Fibroblast of lung (primary cell): ENCODE data around the gene CABLES2. TPM values are rescaled to one million over a fixed set of nuclear protein-coding genes. Genes with fewer than 3 reads are reported as not detected.

ENCODE experiments used
- DNase-seq, 2 donors: peaks; one replicate each; pipeline versions ENCODE4 v3.0.0 to v3.0.0-alpha.2; 2010; ENCODE audit warnings: low read depth in 2 of 2
- H2AFZ ChIP-seq: 2 replicates; pipeline ENCODE4 v1.5.1; 2012; ENCODE audit warnings: low read length, control low read depth, inconsistent platforms
- H3K27ac ChIP-seq: 2 replicates; pipeline ENCODE4 v1.5.1; 2011; ENCODE audit warnings: low read length, control low read depth; ENCODE audit not compliant: insufficient read depth
- H3K27me3 ChIP-seq: 2 replicates; pipeline ENCODE4 v1.5.1; 2011; ENCODE audit warnings: mild to moderate bottlenecking, low read length; ENCODE audit not compliant: control insufficient read depth, insufficient read depth
- H3K36me3 ChIP-seq: 2 replicates; pipeline ENCODE4 v1.5.1; 2011; ENCODE audit warnings: low read length; ENCODE audit not compliant: control insufficient read depth, insufficient read depth
- H3K4me1 ChIP-seq: 2 replicates; pipeline ENCODE4 v1.5.1; 2011; ENCODE audit warnings: low read length; ENCODE audit not compliant: control insufficient read depth, insufficient read depth; ENCODE audit errors: extremely low read depth
- H3K4me2 ChIP-seq: 2 replicates; pipeline ENCODE4 v1.5.1; 2011; ENCODE audit warnings: low read length, control low read depth; ENCODE audit not compliant: insufficient read depth; ENCODE audit errors: extremely low read depth
- H3K4me3 ChIP-seq, 4 experiments: fragments of 200-600 bp in 1 of 4; sonication (generic) in 1 of 4; replicated peaks in 1 of 4; 2 replicates each; pipeline ENCODE4 v1.5.1; 2011 to 2016; ENCODE audit warnings: low read length in 4 of 4, low read depth in 3 of 4, mild to moderate bottlenecking in 3 of 4, control low read depth in 2 of 4, inconsistent platforms in 1 of 4, mixed read lengths in 1 of 4; ENCODE audit not compliant: insufficient read depth in 1 of 4; ENCODE audit errors: control extremely low read depth in 1 of 4
- H3K79me2 ChIP-seq: 2 replicates; pipeline ENCODE4 v1.5.1; 2012; ENCODE audit warnings: mild to moderate bottlenecking, low read length, inconsistent platforms; ENCODE audit not compliant: control insufficient read depth, insufficient read depth
- H3K9ac ChIP-seq: 2 replicates; pipeline ENCODE4 v1.5.1; 2011; ENCODE audit warnings: mild to moderate bottlenecking, low read length, control low read depth; ENCODE audit not compliant: insufficient read depth
- H3K9me3 ChIP-seq: 2 replicates; pipeline ENCODE4 v1.5.1; 2012; ENCODE audit warnings: low read depth, low read length; ENCODE audit not compliant: control insufficient read depth, insufficient read depth
- H4K20me1 ChIP-seq: 2 replicates; pipeline ENCODE4 v1.5.1; 2011; ENCODE audit warnings: low read length; ENCODE audit not compliant: control insufficient read depth, insufficient read depth; ENCODE audit errors: extremely low read depth
- EZH2 ChIP-seq: IDR thresholded peaks from 2 replicates; pipeline ENCODE4 v1.5.1; 2012; ENCODE audit warnings: low read length, control low read depth, mild to moderate bottlenecking; ENCODE audit errors: missing control alignments
- polyA plus RNA-seq, 2 donors: library from polyadenylated mRNA; depleted of rRNA in 1 of 2; stranded (reverse) in 1 of 2; unstranded in 1 of 2; fragments of >200 nt; gene quantifications; 2 replicates each; pipeline ENCODE4 v1.2.1, GENCODE V29; 2011 to 2012; ENCODE audit warnings: missing spikeins in 1 of 2
- total RNA-seq: library from RNA; depleted of rRNA; stranded (reverse); fragments of >200 nt; gene quantifications from 2 replicates; pipeline ENCODE4 v1.2.1, GENCODE V29; 2014
- TF ChIP-seq, protein P1 (sequence below), 2 donors: IDR thresholded peaks in 1 of 2; conservative IDR thresholded peaks in 1 of 2; 1 replicate in 1 of 2; 2 replicates in 1 of 2; pipeline ENCODE4 v1.5.1; 2011 to 2012; ENCODE audit warnings: low read length in 2 of 2, control low read depth in 1 of 2, inconsistent platforms in 1 of 2, low read depth in 1 of 2, mild to moderate bottlenecking in 1 of 2

Gene CABLES2
- total and polyA plus RNA-seq, 2 donors (not counting 1 experiment from before 2014, with no cell fraction given) = 0.66 to 2.9 TPM

- Histone ChIP-seq H3K9me3 (no peaks in the 10 kb centered on the region), H2AFZ (no peak overlapping the region), H4K20me1 (no peaks in the 10 kb centered on the region), H3K4me1 (peaks cover 17% of the 10 kb centered on the region), H3K9ac (no peak overlapping the region), H3K4me3 (peak overlapping the region in 1 of 4 experiments; percentile 82), H3K4me2 (no peak overlapping the region), H3K27me3 (no peaks in the 10 kb centered on the region), H3K36me3 (peaks cover 5% of the 10 kb centered on the region), H3K79me2 (peaks cover 5% of the 10 kb centered on the region), H3K27ac (no peak overlapping the region)
- no peak for TF ChIP-seq EZH2
- TF ChIP-seq, protein P1, sequence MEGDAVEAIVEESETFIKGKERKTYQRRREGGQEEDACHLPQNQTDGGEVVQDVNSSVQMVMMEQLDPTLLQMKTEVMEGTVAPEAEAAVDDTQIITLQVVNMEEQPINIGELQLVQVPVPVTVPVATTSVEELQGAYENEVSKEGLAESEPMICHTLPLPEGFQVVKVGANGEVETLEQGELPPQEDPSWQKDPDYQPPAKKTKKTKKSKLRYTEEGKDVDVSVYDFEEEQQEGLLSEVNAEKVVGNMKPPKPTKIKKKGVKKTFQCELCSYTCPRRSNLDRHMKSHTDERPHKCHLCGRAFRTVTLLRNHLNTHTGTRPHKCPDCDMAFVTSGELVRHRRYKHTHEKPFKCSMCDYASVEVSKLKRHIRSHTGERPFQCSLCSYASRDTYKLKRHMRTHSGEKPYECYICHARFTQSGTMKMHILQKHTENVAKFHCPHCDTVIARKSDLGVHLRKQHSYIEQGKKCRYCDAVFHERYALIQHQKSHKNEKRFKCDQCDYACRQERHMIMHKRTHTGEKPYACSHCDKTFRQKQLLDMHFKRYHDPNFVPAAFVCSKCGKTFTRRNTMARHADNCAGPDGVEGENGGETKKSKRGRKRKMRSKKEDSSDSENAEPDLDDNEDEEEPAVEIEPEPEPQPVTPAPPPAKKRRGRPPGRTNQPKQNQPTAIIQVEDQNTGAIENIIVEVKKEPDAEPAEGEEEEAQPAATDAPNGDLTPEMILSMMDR (conservative IDR thresholded peaks at IDR 0.05 in 1 of 2, IDR thresholded peaks at IDR 0.05 in 1 of 2; ENCODE audit: low read depth in 1 of 2, low read length in 2 of 2) = no peak
- peak in 1 of 2 donors; percentile 34 for DNase-seq
Observed at GRCh38 chr20:62363920-62364851, 42.9 kb downstream of the CABLES2 start.

- Histone ChIP-seq H3K27me3 (no peaks in the 10 kb centered on the region), H3K79me2 (peaks cover 5% of the 10 kb centered on the region), H3K4me2 (no peak overlapping the region), H4K20me1 (no peaks in the 10 kb centered on the region), H3K27ac (no peak overlapping the region), H3K9me3 (no peaks in the 10 kb centered on the region), H3K9ac (no peak overlapping the region), H3K4me3 (no peak overlapping the region), H2AFZ (no peak overlapping the region), H3K36me3 (peaks cover 5% of the 10 kb centered on the region), H3K4me1 (peaks cover 17% of the 10 kb centered on the region)
- no peak for DNase-seq
- TF ChIP-seq, protein P1 (conservative IDR thresholded peaks at IDR 0.05 in 1 of 2, IDR thresholded peaks at IDR 0.05 in 1 of 2; ENCODE audit: low read depth in 1 of 2, low read length in 2 of 2) = no peak
- TF ChIP-seq EZH2 = no peak
Observed at GRCh38 chr20:62362991-62363919, 43.8 kb downstream of the CABLES2 start.

DNA sequence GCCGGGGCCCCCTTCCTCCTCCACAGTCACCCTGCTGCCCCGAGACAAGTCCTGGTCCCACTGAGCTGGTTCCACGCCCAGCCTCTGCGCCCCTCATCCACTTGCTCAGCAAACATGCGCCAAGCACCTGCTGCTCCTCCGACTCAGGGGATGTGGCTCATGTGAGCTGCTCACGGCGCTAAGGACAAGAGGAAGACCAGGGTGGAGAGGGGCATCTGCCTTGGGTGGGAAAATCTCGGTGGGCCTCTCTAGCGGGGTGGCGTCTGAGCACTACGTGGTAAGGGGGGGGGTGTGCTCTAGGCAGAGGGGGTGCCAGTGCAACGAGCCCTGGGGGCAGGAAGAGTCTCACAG lies 44.5 kb downstream of the CABLES2 start:
- DNase-seq = no peak
- Histone ChIP-seq H3K79me2 (peaks cover 5% of the 10 kb centered on the region), H3K36me3 (peaks cover 5% of the 10 kb centered on the region), H3K27me3 (no peaks in the 10 kb centered on the region), H3K27ac (no peak overlapping the region), H3K4me1 (peaks cover 17% of the 10 kb centered on the region), H2AFZ (no peak overlapping the region), H3K9me3 (no peaks in the 10 kb centered on the region), H3K4me2 (no peak overlapping the region), H4K20me1 (no peaks in the 10 kb centered on the region), H3K4me3 (no peak overlapping the region), H3K9ac (no peak overlapping the region)
- no peak for TF ChIP-seq EZH2
- TF ChIP-seq, protein P1 (conservative IDR thresholded peaks at IDR 0.05 in 1 of 2, IDR thresholded peaks at IDR 0.05 in 1 of 2; ENCODE audit: low read depth in 1 of 2, low read length in 2 of 2) = no peak
